ENCODE measurements around the gene STN1.

Gene STN1

GRCh38 chr10:103893817-103894216 is 24.2 kb downstream of the STN1 start:
- TF ChIP-seq PAX5 (IDR thresholded peaks at IDR 0.05; ENCODE audit: insufficient read depth, low read length, severe bottlenecking): no peak
- TF ChIP-seq POLR2AphosphoS5 (IDR thresholded peaks at IDR 0.05; ENCODE audit: low read depth, low read length): no peak
- TF ChIP-seq TAF1 (IDR thresholded peaks at IDR 0.05; ENCODE audit: low read depth, low read length): no peak
- TF ChIP-seq POU2F2 (IDR thresholded peaks at IDR 0.05; ENCODE audit: low read depth, low read length): no peak
- no peak for FAIRE-seq
- DNase-seq (ENCODE audit: insufficient read length, low spot score): no peak

- no peak for DNase-seq (ENCODE audit: insufficient read length, low spot score)
- TF ChIP-seq TAF1 (IDR thresholded peaks at IDR 0.05; ENCODE audit: low read depth, low read length) (no peak), SPI1 (IDR thresholded peaks at IDR 0.05; ENCODE audit: low read depth, low read length) (no peak), POLR2AphosphoS5 (IDR thresholded peaks at IDR 0.05; ENCODE audit: low read depth, low read length) (no peak), POLR2A (IDR thresholded peaks at IDR 0.05; ENCODE audit: low read depth, low read length) (no peak), PAX5 (IDR thresholded peaks at IDR 0.05; ENCODE audit: insufficient read depth, low read length, severe bottlenecking) (no peak), POU2F2 (IDR thresholded peaks at IDR 0.05; ENCODE audit: low read depth, low read length) (no peak)
- no peak for FAIRE-seq
Measured at GRCh38 chr10:103892181-103892580, 25.8 kb downstream of the STN1 start.

GRCh38 chr10:103890688-103891087 is 27.3 kb downstream of the STN1 start:
- TF ChIP-seq POLR2A (IDR thresholded peaks at IDR 0.05; ENCODE audit: low read depth, low read length): no peak
- no peak for TF ChIP-seq PAX5 (IDR thresholded peaks at IDR 0.05; ENCODE audit: insufficient read depth, low read length, severe bottlenecking)
- no peak for TF ChIP-seq TAF1 (IDR thresholded peaks at IDR 0.05; ENCODE audit: low read depth, low read length)
- no peak for TF ChIP-seq SPI1 (IDR thresholded peaks at IDR 0.05; ENCODE audit: low read depth, low read length)
- no peak for TF ChIP-seq POLR2AphosphoS5 (IDR thresholded peaks at IDR 0.05; ENCODE audit: low read depth, low read length)
- DNase-seq (ENCODE audit: insufficient read length, low spot score) (no peak), FAIRE-seq (no peak)

- TF ChIP-seq SPI1 (IDR thresholded peaks at IDR 0.05; ENCODE audit: low read depth, low read length): no peak
- TF ChIP-seq POU2F2 (IDR thresholded peaks at IDR 0.05; ENCODE audit: low read depth, low read length): no peak
- no peak for TF ChIP-seq PAX5 (IDR thresholded peaks at IDR 0.05; ENCODE audit: insufficient read depth, low read length, severe bottlenecking)
- no peak for TF ChIP-seq POLR2A (IDR thresholded peaks at IDR 0.05; ENCODE audit: low read depth, low read length)
- TF ChIP-seq TAF1 (IDR thresholded peaks at IDR 0.05; ENCODE audit: low read depth, low read length): no peak
- FAIRE-seq: no peak
- DNase-seq (ENCODE audit: insufficient read length, low spot score): no peak
Measured at GRCh38 chr10:103890194-103890658, 27.8 kb downstream of the STN1 start.

- no peak for FAIRE-seq
- TF ChIP-seq POLR2AphosphoS5 (IDR thresholded peaks at IDR 0.05; ENCODE audit: low read depth, low read length) (no peak), PAX5 (IDR thresholded peaks at IDR 0.05; ENCODE audit: insufficient read depth, low read length, severe bottlenecking) (no peak), TAF1 (IDR thresholded peaks at IDR 0.05; ENCODE audit: low read depth, low read length) (no peak), POU2F2 (IDR thresholded peaks at IDR 0.05; ENCODE audit: low read depth, low read length) (no peak), SPI1 (IDR thresholded peaks at IDR 0.05; ENCODE audit: low read depth, low read length) (no peak), POLR2A (IDR thresholded peaks at IDR 0.05; ENCODE audit: low read depth, low read length) (no peak)
- no peak for DNase-seq (ENCODE audit: insufficient read length, low spot score)
Measured at GRCh38 chr10:103889121-103889720, 28.8 kb downstream of the STN1 start.

GRCh38 chr10:103888113-103888841 is 29.7 kb downstream of the STN1 start:
- peak; percentile 79 for FAIRE-seq
- peak; percentile 25 for DNase-seq (ENCODE audit: insufficient read length, low spot score)
- no peak for TF ChIP-seq POU2F2 (IDR thresholded peaks at IDR 0.05; ENCODE audit: low read depth, low read length)
- no peak for TF ChIP-seq POLR2AphosphoS5 (IDR thresholded peaks at IDR 0.05; ENCODE audit: low read depth, low read length)
- no peak for TF ChIP-seq TAF1 (IDR thresholded peaks at IDR 0.05; ENCODE audit: low read depth, low read length)
- TF ChIP-seq POLR2A (IDR thresholded peaks at IDR 0.05; ENCODE audit: low read depth, low read length): no peak
- TF ChIP-seq PAX5 (IDR thresholded peaks at IDR 0.05; ENCODE audit: insufficient read depth, low read length, severe bottlenecking): no peak
- TF ChIP-seq SPI1 (IDR thresholded peaks at IDR 0.05; ENCODE audit: low read depth, low read length): no peak

- TF ChIP-seq POLR2AphosphoS5 (IDR thresholded peaks at IDR 0.05; ENCODE audit: low read depth, low read length) (no peak), TAF1 (IDR thresholded peaks at IDR 0.05; ENCODE audit: low read depth, low read length) (no peak), POLR2A (IDR thresholded peaks at IDR 0.05; ENCODE audit: low read depth, low read length) (no peak), PAX5 (IDR thresholded peaks at IDR 0.05; ENCODE audit: insufficient read depth, low read length, severe bottlenecking) (no peak), POU2F2 (IDR thresholded peaks at IDR 0.05; ENCODE audit: low read depth, low read length) (no peak), SPI1 (IDR thresholded peaks at IDR 0.05; ENCODE audit: low read depth, low read length) (no peak)
- no peak for DNase-seq (ENCODE audit: insufficient read length, low spot score)
- no peak for FAIRE-seq
Measured at GRCh38 chr10:103885617-103886016, 32.4 kb downstream of the STN1 start.

GRCh38 chr10:103884681-103885139 is 33.3 kb downstream of the STN1 start:
- TF ChIP-seq POLR2AphosphoS5 (IDR thresholded peaks at IDR 0.05; ENCODE audit: low read depth, low read length): no peak
- TF ChIP-seq POLR2A (IDR thresholded peaks at IDR 0.05; ENCODE audit: low read depth, low read length): no peak
- TF ChIP-seq SPI1 (IDR thresholded peaks at IDR 0.05; ENCODE audit: low read depth, low read length): no peak
- no peak for TF ChIP-seq PAX5 (IDR thresholded peaks at IDR 0.05; ENCODE audit: insufficient read depth, low read length, severe bottlenecking)
- no peak for TF ChIP-seq TAF1 (IDR thresholded peaks at IDR 0.05; ENCODE audit: low read depth, low read length)
- peak; percentile 27 for DNase-seq (ENCODE audit: insufficient read length, low spot score)
- FAIRE-seq: peak; percentile 66

- DNase-seq (ENCODE audit: insufficient read length, low spot score) (no peak), FAIRE-seq (no peak)
- TF ChIP-seq SPI1 (IDR thresholded peaks at IDR 0.05; ENCODE audit: low read depth, low read length): no peak
Measured at GRCh38 chr10:103882285-103883007, 35.5 kb downstream of the STN1 start.

Data from GM12891 (cell line).